ENCODE measurements around the gene TTLL3. TPM values are rescaled to one million over a fixed set of nuclear protein-coding genes. Genes with fewer than 3 reads are reported as not detected.

The TTLL3 gene
- total RNA-seq, 1 experiment from 2014 or later = 15.7 TPM

DNA sequence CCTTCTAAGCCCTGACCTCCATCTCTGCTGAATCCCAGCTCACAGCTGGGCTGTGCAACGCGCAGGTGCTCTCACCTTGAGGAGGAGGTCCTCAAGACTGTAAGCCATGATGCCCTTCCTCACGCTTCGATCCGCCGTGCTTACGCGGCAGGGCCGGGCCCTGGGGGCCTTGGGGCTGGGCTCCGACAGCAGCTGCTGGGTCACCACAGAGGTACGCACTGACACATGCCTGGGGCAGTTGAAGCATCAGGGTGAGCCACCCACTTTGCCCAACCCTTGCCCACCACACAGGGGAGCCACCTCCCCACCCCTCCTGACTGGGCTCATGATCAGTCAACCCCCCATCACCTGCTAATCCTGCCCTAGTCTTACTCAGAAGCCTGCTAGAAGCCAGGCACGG, 66.9 kb downstream of the TTLL3 start:
- Histone ChIP-seq H3K4me3 (ENCODE audit: low read depth in 2 of 2, low read length in 2 of 2) (no peak overlapping the region), H3K27ac (ENCODE audit: low read length) (no peak overlapping the region), H3K27me3 (ENCODE audit: control insufficient read depth, insufficient read depth, low read length) (no peaks in the 10 kb centered on the region), H3K36me3 (ENCODE audit: control insufficient read depth, insufficient read depth, low read length) (no peaks in the 10 kb centered on the region), H3K4me1 (ENCODE audit: control insufficient read depth, insufficient read depth, low read length) (no peaks in the 10 kb centered on the region), H3K9me3 (ENCODE audit: control insufficient read depth, insufficient read depth, low read depth, low read length) (no peaks in the 10 kb centered on the region)
- CTCF ChIA-PET = no interaction called here
- DNase-seq (ENCODE audit: low read depth, low spot score) = no peak
- POLR2A ChIA-PET = no interaction called here
- in situ Hi-C loops (cut with HindIII; ENCODE audit: low pct_unique_long_range_greater_than_20kb, low sequenced_read_pairs) = no loop called here
- no peak for TF ChIP-seq TCF7L2 (IDR thresholded peaks at IDR 0.05; ENCODE audit: low read depth, low read length)
- TF ChIP-seq SIN3A (IDR thresholded peaks at IDR 0.05; ENCODE audit: borderline replicate concordance, insufficient read depth, low read depth, low read length) = no peak
- no peak for ATAC-seq
- no TSS peak for BruUV-seq (replicated peaks)
- intact Hi-C loops (cut with micrococcal nuclease; ENCODE audit: unreplicated experiment) = no loop called here

DNA sequence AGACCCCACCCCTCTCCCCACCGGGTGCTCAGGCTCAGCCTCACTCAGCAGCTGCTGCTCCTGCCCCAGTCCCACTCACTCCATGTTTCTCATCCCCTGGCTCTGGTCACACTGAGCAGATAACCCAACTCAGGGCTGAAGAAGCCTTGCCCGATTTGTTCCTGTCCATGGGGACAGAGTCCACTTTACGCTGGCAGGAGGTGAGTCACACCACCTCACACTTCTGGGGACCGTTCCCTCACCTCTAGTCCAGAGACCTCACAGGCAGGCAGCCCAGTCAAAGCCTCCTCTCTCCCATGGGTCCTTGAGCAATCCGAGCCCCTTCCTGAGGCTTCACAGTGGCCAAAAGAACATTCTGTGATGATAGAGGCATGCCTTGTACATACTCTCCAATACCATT, 68.6 kb downstream of the TTLL3 start:
- Histone ChIP-seq H3K9me3 (ENCODE audit: control insufficient read depth, insufficient read depth, low read depth, low read length) (no peaks in the 10 kb centered on the region), H3K4me1 (ENCODE audit: control insufficient read depth, insufficient read depth, low read length) (no peaks in the 10 kb centered on the region), H3K27ac (ENCODE audit: low read length) (no peak overlapping the region), H3K4me3 (ENCODE audit: low read depth in 2 of 2, low read length in 2 of 2) (no peak overlapping the region), H3K36me3 (ENCODE audit: control insufficient read depth, insufficient read depth, low read length) (no peaks in the 10 kb centered on the region), H3K27me3 (ENCODE audit: control insufficient read depth, insufficient read depth, low read length) (no peaks in the 10 kb centered on the region)
- DNase-seq (ENCODE audit: low read depth, low spot score) = no peak
- POLR2A ChIA-PET = no interaction called here
- no peak for ATAC-seq
- in situ Hi-C loops (cut with HindIII; ENCODE audit: low pct_unique_long_range_greater_than_20kb, low sequenced_read_pairs) (no loop called here), intact Hi-C loops (cut with micrococcal nuclease; ENCODE audit: unreplicated experiment) (no loop called here)
- no TSS peak for BruUV-seq (replicated peaks)
- TF ChIP-seq POLR2AphosphoS5 (IDR thresholded peaks at IDR 0.05; ENCODE audit: low read depth, low read length) = no peak
- TF ChIP-seq TCF7L2 (IDR thresholded peaks at IDR 0.05; ENCODE audit: low read depth, low read length) = no peak
- no peak for TF ChIP-seq SIN3A (IDR thresholded peaks at IDR 0.05; ENCODE audit: borderline replicate concordance, insufficient read depth, low read depth, low read length)
- TF ChIP-seq, protein P1, sequence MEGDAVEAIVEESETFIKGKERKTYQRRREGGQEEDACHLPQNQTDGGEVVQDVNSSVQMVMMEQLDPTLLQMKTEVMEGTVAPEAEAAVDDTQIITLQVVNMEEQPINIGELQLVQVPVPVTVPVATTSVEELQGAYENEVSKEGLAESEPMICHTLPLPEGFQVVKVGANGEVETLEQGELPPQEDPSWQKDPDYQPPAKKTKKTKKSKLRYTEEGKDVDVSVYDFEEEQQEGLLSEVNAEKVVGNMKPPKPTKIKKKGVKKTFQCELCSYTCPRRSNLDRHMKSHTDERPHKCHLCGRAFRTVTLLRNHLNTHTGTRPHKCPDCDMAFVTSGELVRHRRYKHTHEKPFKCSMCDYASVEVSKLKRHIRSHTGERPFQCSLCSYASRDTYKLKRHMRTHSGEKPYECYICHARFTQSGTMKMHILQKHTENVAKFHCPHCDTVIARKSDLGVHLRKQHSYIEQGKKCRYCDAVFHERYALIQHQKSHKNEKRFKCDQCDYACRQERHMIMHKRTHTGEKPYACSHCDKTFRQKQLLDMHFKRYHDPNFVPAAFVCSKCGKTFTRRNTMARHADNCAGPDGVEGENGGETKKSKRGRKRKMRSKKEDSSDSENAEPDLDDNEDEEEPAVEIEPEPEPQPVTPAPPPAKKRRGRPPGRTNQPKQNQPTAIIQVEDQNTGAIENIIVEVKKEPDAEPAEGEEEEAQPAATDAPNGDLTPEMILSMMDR (IDR thresholded peaks at IDR 0.05) = no peak
- no peak for TF ChIP-seq REST (IDR thresholded peaks at IDR 0.05; ENCODE audit: insufficient read depth in 1 of 2, low read depth in 2 of 2, low read length in 1 of 2)
- CTCF ChIA-PET = interaction anchor here (0.6 kb wide), 1 partner anchor 52 kb away, joined by 5 read pairs; no protein-coding TSS in a partner anchor

DNA sequence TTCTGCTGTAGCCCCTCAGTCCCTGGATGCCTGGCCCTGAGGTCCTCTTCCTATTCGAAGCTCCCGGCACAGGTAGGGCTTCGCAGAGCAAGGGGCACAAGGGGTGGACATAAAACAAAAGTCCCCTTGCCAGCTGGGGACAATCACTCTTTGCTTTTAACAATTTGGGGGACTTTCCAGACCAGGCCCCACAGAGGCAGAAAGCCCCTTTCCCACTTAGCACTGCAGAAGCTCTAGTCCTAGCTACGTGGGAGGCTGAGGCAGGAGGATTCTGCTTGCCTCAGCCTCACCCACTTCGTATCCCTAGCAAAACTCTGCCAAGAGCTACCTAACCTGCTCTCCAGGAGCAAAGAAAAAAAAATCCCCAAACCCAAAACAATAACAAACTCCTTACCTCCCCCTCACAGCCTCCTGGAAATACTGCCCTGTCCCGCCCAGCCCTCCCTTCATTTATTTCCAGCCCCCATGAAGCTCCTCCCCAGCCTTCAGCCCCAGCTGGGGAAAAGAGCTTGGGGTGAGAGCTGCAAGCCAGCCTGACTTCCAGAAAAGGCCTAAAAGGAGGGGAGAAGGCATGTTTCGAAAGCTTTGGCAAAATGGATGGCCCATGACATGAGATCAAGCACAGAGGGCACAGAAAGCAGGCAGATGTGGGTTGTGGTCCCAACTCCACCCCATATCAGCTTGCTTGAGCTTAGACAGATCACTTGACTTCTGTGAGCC, 69.9 kb downstream of the TTLL3 start, which contains the start of gene CIDEC:
Gene CIDEC (minus strand): TSS at position 424 of the 720 bp plus-strand sequence. CDS start 1,767 bp downstream, outside the sequence.
- intact Hi-C loops (cut with micrococcal nuclease; ENCODE audit: unreplicated experiment) (no loop called here), in situ Hi-C loops (cut with HindIII; ENCODE audit: low pct_unique_long_range_greater_than_20kb, low sequenced_read_pairs) (no loop called here)
- DNase-seq (ENCODE audit: low read depth, low spot score) = no peak
- H3K4me1 ChIP-seq (ENCODE audit: control insufficient read depth, insufficient read depth, low read length) = peaks cover 12% of the 10 kb centered on the region
- ATAC-seq = no peak
- POLR2A ChIA-PET = interaction anchor here (1.1 kb wide), 1 partner anchor 48 kb away, joined by 5 read pairs; no protein-coding TSS in a partner anchor
- BruUV-seq (replicated peaks) = no TSS peak
- no peak within 1 kb of the TSS for H3K4me3 ChIP-seq (ENCODE audit: low read depth in 2 of 2, low read length in 2 of 2)
- TF ChIP-seq SIN3A (IDR thresholded peaks at IDR 0.05; ENCODE audit: borderline replicate concordance, insufficient read depth, low read depth, low read length) = no peak
- no peak within 1 kb of the TSS for H3K27ac ChIP-seq (ENCODE audit: low read length)
- CTCF ChIA-PET = interaction anchor here (0.6 kb wide), 1 partner anchor 27 kb away, joined by 3 read pairs; no protein-coding TSS in a partner anchor
- H3K27me3 ChIP-seq (ENCODE audit: control insufficient read depth, insufficient read depth, low read length) = no peaks in the 10 kb centered on the region
- H3K9me3 ChIP-seq (ENCODE audit: control insufficient read depth, insufficient read depth, low read depth, low read length) = no peaks in the 10 kb centered on the region
- no peaks in the 10 kb centered on the region for H3K36me3 ChIP-seq (ENCODE audit: control insufficient read depth, insufficient read depth, low read length)
